C1 segment of cervical spinal cord (tissue), 14 donors: ENCODE results near the gene MICAL1.

ENCODE experiments used
- DNase-seq, 14 donors: peaks; one replicate each; lab custom pipeline; 2025; lab: John Stamatoyannopoulos, UW

The MICAL1 gene

DNA sequence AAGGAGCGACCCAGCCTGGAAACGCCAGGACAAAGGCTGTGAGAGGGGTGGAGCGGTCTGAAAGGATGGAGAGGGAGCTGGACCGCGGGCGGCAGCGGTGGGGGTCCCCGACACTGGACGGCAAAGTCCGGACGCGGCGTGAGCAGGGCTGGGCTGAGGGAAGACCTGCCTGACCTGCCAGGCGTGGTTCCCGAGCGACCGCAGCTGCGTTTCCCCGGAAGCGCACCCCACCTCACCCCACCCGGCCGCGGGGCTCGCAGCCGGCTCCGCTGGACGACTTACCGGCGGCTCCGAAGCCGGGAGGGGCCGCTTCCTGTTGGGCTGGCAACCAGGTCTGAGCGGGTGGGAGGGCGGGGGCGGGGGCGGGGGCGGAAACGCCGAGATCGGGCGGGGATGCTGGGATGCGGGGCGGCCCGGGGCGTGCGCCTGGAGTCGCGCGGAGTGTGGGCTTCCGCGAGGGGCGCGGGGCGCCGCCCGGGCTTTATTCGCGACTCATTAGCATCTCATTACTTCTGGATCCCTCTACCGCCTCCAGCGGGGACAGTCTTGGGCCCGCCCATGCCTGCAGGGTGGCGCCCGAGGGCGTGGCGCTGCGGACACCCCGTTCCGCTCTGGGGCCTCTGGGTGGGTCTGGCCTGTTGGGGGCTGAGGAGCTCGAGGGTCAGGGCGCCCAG is at the start of gene MICAL1:
TSS of gene MICAL1 (minus strand) at position 336 of the 674 bp plus-strand sequence. CDS start 1,576 bp downstream, outside the sequence.
- peak in 11 of 14 donors; percentile 26 to 70 (median 56) for DNase-seq

GRCh38 chr6:109503327-109504224 is 48.0 kb upstream of the MICAL1 start:
- no peak for DNase-seq

- DNase-seq, result no peak
Observed at GRCh38 chr6:109498936-109499335, 43.4 kb upstream of the MICAL1 start.

DNA sequence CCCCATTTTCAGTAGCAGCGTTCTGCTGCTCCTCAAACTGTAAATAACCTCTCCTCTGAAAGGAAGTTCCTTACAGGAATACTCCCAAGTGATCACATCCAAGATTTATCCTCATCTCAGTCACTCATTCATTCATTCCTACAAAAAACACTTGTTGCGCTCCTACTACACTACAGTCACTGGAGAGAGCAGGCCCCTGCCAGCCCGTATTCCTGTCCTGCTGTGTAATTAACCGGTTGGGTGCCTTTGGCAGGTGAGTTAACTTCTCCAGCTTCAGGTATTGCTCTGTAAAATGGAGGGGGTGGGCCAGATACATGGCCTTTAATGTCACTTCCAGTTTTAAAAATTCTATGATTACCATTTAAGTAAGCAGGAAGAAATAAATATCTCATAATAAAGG is 42.5 kb upstream of the MICAL1 start:
- no peak for DNase-seq

- DNase-seq, result no peak
Observed at GRCh38 chr6:109496036-109496772, 40.6 kb upstream of the MICAL1 start.

DNA sequence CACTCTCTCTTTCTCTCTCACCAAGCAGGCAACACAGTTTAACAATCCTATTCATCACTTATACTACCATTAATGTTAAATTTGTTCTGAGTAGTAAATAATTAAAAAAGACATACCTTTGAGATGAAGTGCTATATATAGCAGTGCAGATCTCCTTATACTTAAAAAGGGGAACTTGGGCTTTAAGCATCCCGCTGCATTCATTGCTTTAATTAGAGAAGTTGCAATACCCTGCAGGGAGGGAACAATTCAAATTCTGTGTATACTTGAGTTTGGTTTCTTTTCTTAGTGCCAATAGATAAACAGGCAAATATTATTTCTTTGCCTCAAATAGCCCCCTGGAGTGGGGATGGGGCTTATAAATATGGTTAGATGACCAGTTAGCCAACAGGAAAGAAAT is 38.3 kb upstream of the MICAL1 start:
- DNase-seq, result no peak

GRCh38 chr6:109491207-109491938 is 35.8 kb upstream of the MICAL1 start:
- no peak for DNase-seq

DNA sequence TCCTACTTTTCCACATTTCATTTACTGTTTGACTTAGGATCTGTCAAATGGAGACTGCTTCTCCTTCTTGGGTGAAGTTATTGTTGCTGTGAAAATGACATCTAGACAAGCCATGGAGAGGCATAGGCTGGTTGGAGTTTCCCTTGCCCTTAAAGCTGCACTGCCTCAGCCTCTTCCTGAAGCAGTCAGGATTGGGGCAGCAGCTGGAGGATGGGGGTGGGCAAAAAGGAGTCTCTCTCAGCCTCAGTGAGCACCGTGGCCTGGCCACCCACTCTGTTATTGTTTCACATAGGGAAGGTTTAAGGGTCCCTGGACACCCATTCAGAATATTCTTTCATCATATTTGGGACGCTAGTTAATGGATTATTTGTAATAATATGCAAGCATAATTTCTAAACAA is 35.1 kb upstream of the MICAL1 start:
- no peak for DNase-seq

- DNase-seq, result no peak
Observed at GRCh38 chr6:109488001-109488400, 32.4 kb upstream of the MICAL1 start.

DNA sequence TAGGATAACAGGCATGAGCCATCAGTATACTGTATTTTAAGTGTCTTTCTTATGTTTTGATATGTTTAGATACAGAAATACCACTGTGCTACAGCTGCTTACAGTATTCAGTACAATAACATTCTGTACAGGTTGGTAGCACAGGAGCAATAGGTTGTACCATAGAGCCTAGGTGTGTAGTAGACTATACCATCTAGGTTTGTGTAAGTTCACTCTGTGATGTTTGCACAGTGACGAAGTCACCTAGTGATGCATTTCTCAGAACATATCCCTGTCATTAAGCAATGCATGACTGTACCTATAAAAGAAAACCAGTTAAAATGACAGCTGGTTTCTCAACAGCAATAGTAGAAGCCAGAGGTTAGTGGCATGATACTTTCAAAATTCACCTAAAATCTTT is 30.5 kb upstream of the MICAL1 start:
- DNase-seq, result no peak

GRCh38 chr6:109485266-109485935 is 29.8 kb upstream of the MICAL1 start:
- DNase-seq, result no peak

DNA sequence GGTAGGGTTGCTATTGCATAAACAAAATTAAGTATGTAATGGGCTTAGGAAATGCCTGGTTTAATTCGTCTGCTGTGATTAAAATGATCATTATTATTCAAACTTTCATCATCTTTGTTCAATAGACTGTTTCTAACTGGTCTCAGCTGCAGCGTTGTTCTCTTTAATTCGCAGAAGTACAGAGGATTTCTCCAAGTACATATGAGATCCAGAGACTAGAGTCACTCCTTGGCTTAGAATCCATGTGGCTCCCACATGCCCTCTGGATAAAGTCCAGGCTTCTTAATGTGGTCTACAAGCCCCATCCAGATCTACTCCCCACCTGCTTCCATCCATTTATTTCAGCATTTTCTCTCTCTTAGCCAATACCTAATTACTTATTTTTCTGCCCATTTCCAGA is 28.6 kb upstream of the MICAL1 start:
- no peak for DNase-seq

DNA sequence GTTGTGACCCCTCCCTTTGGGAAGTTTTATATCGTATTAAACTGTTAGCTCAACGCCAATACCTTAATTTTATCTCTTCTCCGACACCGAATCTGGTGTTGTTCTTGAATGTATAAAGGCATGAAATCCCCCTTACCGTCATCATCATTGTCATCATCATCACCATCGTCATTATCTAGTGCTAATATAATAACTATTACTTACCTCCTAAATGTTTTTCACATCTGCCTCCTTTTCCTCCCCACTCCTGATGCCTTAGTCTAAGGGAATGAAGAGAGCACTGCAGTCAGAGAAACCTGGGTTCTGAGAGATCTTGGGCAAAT is 28.1 kb upstream of the MICAL1 start:
- no peak for DNase-seq

DNA sequence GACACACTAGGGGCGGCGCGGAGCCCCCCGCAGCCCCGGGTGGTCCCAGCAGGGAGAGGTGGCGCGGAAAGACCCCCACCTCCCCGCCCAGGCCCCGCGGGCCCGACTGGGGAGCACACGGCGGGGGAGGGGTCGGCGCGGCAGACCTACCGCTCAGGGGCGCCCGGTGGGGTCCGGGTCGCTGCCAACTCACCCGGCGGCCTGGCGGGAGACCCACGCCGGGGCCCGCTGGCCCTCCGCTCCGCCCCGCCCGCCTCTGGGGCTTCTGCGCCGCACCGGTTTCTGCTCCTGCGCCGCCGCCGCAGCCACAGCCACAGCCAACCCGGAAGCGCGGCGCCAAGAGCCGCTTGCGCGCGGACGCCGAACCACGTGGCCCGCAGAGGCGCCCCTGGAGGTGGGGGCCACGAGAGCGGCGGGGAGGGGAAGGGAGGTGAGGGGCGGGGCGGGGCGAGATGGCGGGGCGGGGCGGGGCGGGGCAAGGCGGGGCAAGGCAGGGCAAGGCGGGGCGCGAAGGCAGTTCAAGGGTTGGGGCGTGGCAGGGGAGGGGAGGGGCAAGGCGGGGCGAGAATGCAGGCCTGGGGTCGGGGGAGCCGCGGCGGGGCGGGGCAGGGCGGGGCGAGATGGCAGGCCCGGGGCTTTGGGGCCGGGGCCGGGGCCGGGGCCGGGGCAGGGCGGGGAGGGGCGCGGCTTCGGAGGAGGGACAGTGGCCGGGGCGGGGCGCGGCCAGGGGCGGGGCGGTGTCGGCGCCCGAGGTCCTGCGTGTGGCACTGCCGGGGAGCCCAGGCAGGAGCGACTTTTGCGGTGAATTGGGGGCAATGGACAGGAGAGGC is 27.5 kb upstream of the MICAL1 start, which contains the start of gene ZBTB24:
TSS of gene ZBTB24 (minus strand) at position 315 of the 830 bp plus-strand sequence. CDS start 1,193 bp downstream, outside the sequence.
- DNase-seq, result peak in 13 of 14 donors; percentile 55 to 92 (median 82)

DNA sequence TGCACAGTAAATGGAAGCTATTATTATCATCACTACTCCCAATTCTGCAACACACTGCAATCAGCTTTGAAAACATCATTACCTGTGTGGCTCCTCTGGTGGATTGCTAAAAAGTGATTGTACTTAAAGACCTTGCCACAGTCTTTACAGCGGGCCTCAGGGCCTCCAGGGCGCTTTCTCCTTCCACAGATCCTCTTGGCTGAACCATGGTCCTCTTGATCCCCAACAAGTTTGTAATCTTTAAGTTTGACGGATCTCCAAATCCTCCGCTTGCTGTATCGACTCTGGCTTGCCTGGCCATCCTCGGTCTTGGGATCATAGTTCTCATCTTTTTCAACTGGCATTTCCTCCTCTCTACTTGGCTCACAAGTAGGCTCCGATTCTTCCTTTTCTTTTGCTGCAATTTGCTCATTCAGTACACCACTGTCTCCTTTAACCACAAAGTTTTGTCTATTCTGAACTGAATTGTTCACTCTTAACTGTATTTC is 25.5 kb upstream of the MICAL1 start:
- DNase-seq, result no peak

DNA sequence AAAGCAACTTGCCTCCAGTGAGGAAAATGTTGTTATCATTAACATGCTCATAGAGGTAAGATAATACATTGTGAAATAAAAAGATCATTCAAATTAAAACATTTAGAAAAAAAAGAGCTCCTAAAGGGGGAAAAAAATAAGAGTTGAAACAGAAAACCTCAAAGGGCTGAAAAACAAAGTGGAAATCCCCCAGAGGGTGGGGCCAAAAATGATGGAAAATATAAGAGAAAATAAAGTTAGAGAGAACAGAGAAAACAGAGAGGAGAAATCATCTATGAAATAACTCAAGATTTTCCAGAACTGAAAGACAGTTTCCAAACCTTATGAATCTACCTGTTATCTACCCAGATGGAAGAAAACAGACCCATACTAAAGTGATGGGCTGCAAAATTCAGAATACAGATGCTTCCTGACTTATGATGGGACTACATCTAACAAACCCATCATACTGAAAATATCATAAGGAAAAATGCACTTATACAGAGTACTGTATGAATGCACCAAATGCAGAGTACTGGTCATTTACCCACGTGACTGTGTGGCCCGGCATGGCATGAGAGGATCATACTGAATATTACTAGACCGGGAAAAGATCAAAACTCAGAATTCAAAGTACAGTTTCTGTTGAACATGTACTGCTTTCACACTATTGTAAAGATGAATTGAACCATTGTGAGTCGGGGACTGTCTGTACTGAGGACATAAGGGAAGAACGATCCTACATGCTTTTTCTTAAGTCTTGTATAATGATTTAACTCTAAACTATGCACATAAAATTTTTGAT is 23.5 kb upstream of the MICAL1 start:
- no peak for DNase-seq

DNA sequence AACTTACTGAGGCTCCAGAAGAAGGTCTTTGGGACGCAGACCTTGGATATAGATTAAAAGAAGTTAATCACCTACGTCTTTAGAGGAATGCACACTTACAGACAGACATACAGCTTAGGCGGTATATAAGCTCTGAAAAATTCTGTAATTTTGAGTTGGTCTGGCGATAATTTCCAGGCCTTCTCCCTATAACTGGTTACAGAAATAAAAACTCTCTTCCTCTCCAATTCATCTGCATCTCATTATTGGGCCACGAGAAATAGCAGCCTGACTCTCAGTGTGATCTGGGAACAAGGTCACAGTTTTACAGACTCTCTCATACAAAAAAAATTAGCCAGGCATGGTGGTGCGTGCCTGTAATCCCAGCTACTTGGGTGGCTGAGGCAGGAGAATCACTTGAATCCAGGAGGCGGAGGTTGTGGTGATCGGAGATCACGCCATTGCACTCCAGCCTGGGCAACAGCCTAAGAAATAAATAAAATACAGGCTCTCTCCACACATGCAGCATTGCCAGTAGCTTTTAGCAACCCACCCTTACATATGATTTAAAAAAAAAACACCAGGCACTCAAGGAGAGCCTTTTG is 22.7 kb upstream of the MICAL1 start:
- DNase-seq, result no peak

DNA sequence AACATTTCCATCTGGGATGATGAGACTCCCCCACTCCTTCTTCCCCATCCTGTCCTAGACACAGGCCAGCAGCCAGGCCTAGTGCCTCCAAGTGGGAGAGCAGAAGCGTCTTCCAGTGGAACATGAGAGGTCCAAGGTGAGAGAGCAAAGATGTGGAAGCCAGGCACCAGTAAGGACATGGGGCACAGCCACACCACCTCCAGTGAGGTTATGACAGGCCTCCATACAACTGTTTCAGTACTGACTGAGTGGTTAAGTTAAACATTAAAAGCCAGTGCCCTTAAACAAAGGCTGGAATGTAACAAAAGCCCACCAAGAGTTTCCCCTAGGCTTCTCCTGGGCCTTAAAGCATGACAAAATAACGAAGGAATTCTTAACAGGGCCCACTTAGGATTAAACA is 22.2 kb upstream of the MICAL1 start:
- DNase-seq, result no peak

DNA sequence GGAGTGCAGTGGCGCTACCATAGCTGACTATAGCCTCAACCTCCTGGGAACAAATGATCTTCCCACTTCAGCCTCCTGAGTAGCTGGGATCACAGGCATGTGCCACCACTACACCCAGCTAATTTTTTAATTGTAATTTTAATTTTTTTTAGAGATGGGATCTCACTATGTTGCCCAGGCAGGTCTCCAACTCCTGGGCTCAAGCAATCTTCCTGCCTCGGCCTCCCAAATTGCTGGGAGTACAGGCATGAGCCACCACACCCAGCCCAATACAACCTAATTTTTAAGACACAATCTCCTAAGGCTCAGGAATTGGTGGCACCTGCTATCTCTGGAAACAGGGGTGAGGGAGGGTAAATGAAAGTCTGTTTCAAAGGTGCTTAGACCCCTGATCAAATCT is 21.6 kb upstream of the MICAL1 start:
- DNase-seq, result no peak
